DOHH2 (cell line): ENCODE results near the gene LMTK2.
A peak's percentile ranks its signal among the peaks of the same experiment; 100 is the strongest.

Experiments
- H3F3A ChIP-seq: fragments of 200-600 bp; sonication (generic), shearing (Covaris generic); 2 replicates; pipeline ENCODE4 v1.6.0; 2016; ENCODE audit warnings: antibody characterized with exemption, mild to moderate bottlenecking; ENCODE audit not compliant: control insufficient read depth, insufficient read depth
- H3K27ac ChIP-seq: fragments of 200-600 bp; sonication (generic); 2 replicates; pipeline ENCODE4 v1.5.1; 2014; ENCODE audit warnings: low read depth, mild to moderate bottlenecking, low read length, moderate library complexity
- H3K27me3 ChIP-seq: fragments of 200-600 bp; sonication (generic); 2 replicates; pipeline ENCODE4 v1.6.1; 2014; ENCODE audit warnings: mild to moderate bottlenecking, low read length, mixed read lengths; ENCODE audit not compliant: control insufficient read depth
- H3K36me3 ChIP-seq: fragments of 200-600 bp; sonication (generic); 2 replicates; pipeline ENCODE4 v1.6.1; 2014; ENCODE audit warnings: mild to moderate bottlenecking, low read length, moderate library complexity, mixed read lengths; ENCODE audit not compliant: control insufficient read depth
- H3K4me1 ChIP-seq: fragments of 200-600 bp; sonication (generic); 2 replicates; pipeline ENCODE4 v1.6.1; 2014; ENCODE audit warnings: mild to moderate bottlenecking, low read length, mixed read lengths; ENCODE audit not compliant: control insufficient read depth
- H3K4me2 ChIP-seq: fragments of 200-600 bp; sonication (generic); 2 replicates; pipeline ENCODE4 v1.6.0; 2014; ENCODE audit warnings: mild to moderate bottlenecking, low read length, moderate library complexity
- H3K4me3 ChIP-seq: fragments of 200-600 bp; sonication (generic); 2 replicates; pipeline ENCODE4 v1.5.1; 2014; ENCODE audit warnings: mild to moderate bottlenecking, low read length, mixed read lengths
- H3K79me2 ChIP-seq: fragments of 200-600 bp; sonication (generic); 2 replicates; pipeline ENCODE4 v1.6.1; 2014; ENCODE audit warnings: mild to moderate bottlenecking, low read length, mixed read lengths; ENCODE audit not compliant: control insufficient read depth
- H3K9me2 ChIP-seq: fragments of 200-600 bp; sonication (generic); replicated peaks from 2 replicates; pipeline ENCODE4 v1.6.1; 2014; ENCODE audit warnings: mild to moderate bottlenecking, low read length, mixed read lengths; ENCODE audit not compliant: control insufficient read depth
- H3K9me3 ChIP-seq: fragments of 200-600 bp; sonication (generic); 2 replicates; pipeline ENCODE4 v1.6.1; 2014; ENCODE audit warnings: antibody characterized with exemption, low read length, mixed read lengths; ENCODE audit not compliant: control insufficient read depth, insufficient read depth
- H4K20me1 ChIP-seq: fragments of 200-600 bp; sonication (generic); 2 replicates; pipeline ENCODE4 v1.6.0; 2014; ENCODE audit warnings: low read depth, mild to moderate bottlenecking, antibody characterized with exemption, low read length, moderate library complexity; ENCODE audit not compliant: control insufficient read depth, insufficient read depth
- EZH2phosphoT487 ChIP-seq: fragments of 200-600 bp; sonication (generic); IDR thresholded peaks from 2 replicates; pipeline ENCODE4 v1.6.1; 2017; ENCODE audit warnings: borderline replicate concordance, mild to moderate bottlenecking, antibody characterized with exemption, low read length, moderate library complexity, mixed read lengths
- TF ChIP-seq, protein P1 (sequence below): fragments of 200-600 bp; sonication (generic); IDR thresholded peaks from one replicate; pipeline ENCODE4 v1.5.1; 2014; ENCODE audit warnings: antibody characterized with exemption, mild to moderate bottlenecking, low read depth, low read length; ENCODE audit not compliant: poor library complexity, severe bottlenecking

Gene LMTK2

DNA sequence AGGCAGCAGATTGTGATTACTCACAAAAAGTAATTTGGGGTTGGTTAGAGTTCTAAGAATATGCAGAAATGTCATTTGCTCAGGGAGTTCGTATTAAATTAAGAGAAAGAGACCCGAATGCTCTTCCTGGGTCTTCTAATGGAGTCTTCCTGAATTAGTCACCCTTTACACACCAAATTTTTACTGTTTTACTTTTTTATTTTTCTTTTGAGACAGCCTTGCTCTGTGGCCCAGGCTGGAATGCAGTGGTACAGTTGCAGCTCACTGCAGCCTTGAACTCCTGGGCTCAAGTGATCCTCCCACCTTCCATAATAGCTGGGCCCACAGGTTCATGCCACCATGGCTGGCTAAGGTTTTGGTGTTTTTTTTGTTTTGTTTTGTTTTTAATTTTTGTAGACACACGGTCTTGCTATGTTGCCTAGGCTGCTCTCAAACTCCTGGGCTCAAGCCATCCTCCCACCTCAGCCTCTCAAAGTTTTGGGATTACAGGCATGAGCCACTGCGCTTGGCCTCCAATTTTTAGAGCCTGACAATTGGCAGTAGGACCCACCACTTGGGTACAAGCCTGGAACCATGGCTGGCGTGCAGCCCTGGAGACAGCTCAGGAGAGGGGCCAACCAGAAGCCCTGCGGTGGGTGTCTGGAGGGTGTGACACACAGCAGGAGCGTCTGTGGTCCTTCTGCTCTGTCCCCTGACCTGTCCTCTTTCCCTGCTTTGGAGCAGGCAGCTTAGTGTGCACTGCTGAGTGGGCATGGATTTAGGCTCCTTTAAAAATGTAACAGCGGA, 88.2 kb downstream of the LMTK2 start:
- peaks cover 51% of the 10 kb centered on the region for H4K20me1 ChIP-seq
- H3K36me3 ChIP-seq: peaks cover 32% of the 10 kb centered on the region
- no peaks in the 10 kb centered on the region for H3K79me2 ChIP-seq
- peaks cover 15% of the 10 kb centered on the region for H3F3A ChIP-seq
- no peak overlapping the region for H3K27ac ChIP-seq
- TF ChIP-seq EZH2phosphoT487: no peak
- TF ChIP-seq, protein P1, sequence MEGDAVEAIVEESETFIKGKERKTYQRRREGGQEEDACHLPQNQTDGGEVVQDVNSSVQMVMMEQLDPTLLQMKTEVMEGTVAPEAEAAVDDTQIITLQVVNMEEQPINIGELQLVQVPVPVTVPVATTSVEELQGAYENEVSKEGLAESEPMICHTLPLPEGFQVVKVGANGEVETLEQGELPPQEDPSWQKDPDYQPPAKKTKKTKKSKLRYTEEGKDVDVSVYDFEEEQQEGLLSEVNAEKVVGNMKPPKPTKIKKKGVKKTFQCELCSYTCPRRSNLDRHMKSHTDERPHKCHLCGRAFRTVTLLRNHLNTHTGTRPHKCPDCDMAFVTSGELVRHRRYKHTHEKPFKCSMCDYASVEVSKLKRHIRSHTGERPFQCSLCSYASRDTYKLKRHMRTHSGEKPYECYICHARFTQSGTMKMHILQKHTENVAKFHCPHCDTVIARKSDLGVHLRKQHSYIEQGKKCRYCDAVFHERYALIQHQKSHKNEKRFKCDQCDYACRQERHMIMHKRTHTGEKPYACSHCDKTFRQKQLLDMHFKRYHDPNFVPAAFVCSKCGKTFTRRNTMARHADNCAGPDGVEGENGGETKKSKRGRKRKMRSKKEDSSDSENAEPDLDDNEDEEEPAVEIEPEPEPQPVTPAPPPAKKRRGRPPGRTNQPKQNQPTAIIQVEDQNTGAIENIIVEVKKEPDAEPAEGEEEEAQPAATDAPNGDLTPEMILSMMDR: no peak
- peaks cover 14% of the 10 kb centered on the region for H3K4me1 ChIP-seq
- H3K4me2 ChIP-seq: no peak overlapping the region
- peaks cover 4% of the 10 kb centered on the region; the same call in 1 of the 2 replicates for H3K9me3 ChIP-seq
- peaks cover 13% of the 10 kb centered on the region; the same call in 1 of the 2 replicates for H3K27me3 ChIP-seq
- no peaks in the 10 kb centered on the region for H3K9me2 ChIP-seq
- H3K4me3 ChIP-seq: no peak overlapping the region

DNA sequence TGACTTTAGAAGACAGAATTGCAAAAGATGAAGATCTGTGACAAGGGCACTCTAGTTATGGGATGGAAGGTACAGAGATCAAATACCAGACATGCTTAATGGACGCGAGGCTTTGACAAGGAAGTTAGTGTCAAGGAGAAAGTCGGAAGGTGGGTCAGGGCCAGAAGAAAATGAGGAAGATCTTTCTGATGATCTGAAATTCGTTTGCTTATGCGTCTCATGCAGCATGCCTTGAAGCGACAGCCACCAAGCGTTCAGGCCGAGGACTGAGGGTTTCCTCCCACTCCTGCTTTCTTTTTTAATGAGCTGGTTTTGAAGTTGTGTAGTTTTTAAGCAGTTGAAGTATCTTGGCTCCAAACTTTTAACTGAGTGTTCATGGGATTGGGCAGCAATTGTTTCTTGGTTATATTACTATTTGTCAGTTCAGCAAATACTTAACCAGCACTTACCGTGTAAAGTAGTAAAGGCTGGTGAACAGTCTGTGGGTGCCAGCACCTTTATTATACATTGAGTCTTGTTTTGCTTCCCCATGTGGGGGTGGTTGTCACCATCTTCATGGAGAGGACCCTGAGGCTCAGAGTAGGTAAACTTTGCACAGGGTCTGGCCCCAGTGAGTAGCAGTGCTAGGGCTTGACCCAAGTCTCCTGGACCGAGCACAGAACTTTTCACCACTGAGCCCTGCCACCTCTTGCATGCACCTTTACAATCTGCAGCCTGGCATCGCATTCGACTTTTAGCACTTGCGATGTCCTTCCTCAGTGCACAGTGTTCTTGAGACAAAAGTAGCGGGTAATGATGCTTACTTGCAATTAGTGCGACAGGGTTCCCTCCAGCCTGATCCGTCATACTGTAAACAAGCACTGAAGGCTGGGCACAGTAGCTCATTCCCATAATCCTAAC, 90.3 kb downstream of the LMTK2 start:
- Histone ChIP-seq H3K27ac (no peak overlapping the region), H3K79me2 (peaks cover 2% of the 10 kb centered on the region), H3K4me1 (peaks cover 35% of the 10 kb centered on the region), H3F3A (peaks cover 29% of the 10 kb centered on the region), H3K9me3 (peaks cover 4% of the 10 kb centered on the region; the same call in 1 of the 2 replicates), H3K9me2 (no peaks in the 10 kb centered on the region), H3K36me3 (peaks cover 25% of the 10 kb centered on the region), H3K4me2 (no peak overlapping the region), H4K20me1 (peaks cover 65% of the 10 kb centered on the region), H3K4me3 (no peak overlapping the region), H3K27me3 (peaks cover 22% of the 10 kb centered on the region)
- TF ChIP-seq, protein P1: no peak
- TF ChIP-seq EZH2phosphoT487: no peak

DNA sequence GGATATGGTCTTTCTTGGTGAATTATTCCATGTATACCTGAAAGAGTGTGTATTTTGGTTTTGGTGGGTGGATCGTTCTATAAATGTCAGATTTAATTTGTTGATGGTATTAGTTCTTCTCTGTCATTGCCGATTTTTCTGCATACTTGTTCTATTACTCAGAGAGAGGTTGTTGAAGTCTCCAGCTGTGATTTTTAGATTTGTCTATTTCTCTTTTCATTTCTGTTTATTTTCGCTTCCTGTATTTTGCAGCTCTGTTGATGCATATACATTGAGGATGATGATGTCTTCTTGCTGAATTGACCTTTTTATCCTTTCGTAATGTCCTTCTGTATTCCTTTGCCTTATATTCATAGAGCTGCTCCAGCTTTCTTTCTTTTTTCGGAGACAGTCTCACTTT, 92.5 kb downstream of the LMTK2 start:
- H3K4me2 ChIP-seq: peak overlapping the region; percentile 70
- peaks cover 70% of the 10 kb centered on the region for H4K20me1 ChIP-seq
- peaks cover 29% of the 10 kb centered on the region for H3F3A ChIP-seq
- peaks cover 36% of the 10 kb centered on the region for H3K27me3 ChIP-seq
- H3K79me2 ChIP-seq: peaks cover 3% of the 10 kb centered on the region
- peaks cover 56% of the 10 kb centered on the region for H3K4me1 ChIP-seq
- H3K9me2 ChIP-seq: no peaks in the 10 kb centered on the region
- peak overlapping the region; percentile 18; the same call in 1 of the 2 replicates for H3K4me3 ChIP-seq
- H3K27ac ChIP-seq: no peak overlapping the region
- peaks cover 5% of the 10 kb centered on the region for H3K36me3 ChIP-seq
- peaks cover 4% of the 10 kb centered on the region; the same call in 1 of the 2 replicates for H3K9me3 ChIP-seq
- no peak for TF ChIP-seq EZH2phosphoT487
- TF ChIP-seq, protein P1: no peak
